Erythroblast (primary cell): ENCODE data around the gene TMEM179.

Experiments
- GATA1 ChIP-seq: IDR thresholded peaks from 2 replicates; pipeline ENCODE4 v1.6.1; 2011; ENCODE audit warnings: low read depth, mild to moderate bottlenecking, control low read depth, low read length, moderate library complexity
- POLR2A ChIP-seq: IDR thresholded peaks from 2 replicates; pipeline ENCODE4 v1.6.1; 2011; ENCODE audit warnings: mild to moderate bottlenecking, low read length

- TF ChIP-seq POLR2A: no peak
- TF ChIP-seq GATA1: no peak
These were observed 31.1 kb upstream of the TMEM179 start for GRCh38 chr14:104635717-104636116.
